Islet of Langerhans (tissue), 1 donor: ENCODE results near the gene GAPDH.
"Not testable (repeated sequence)": the region's sequence is repeated elsewhere in the genome, so short reads cannot be mapped to it uniquely, and the experiment has no call there.

Source experiments
- FAIRE-seq: peaks from one replicate; lab custom pipeline; 2011; peaks lifted over from hg19 to GRCh38; lab: Jason Lieb, UNC

Gene GAPDH

GRCh38 chr12:6563448-6564050 lies 29.2 kb downstream of the GAPDH start:
- no peak for FAIRE-seq

DNA sequence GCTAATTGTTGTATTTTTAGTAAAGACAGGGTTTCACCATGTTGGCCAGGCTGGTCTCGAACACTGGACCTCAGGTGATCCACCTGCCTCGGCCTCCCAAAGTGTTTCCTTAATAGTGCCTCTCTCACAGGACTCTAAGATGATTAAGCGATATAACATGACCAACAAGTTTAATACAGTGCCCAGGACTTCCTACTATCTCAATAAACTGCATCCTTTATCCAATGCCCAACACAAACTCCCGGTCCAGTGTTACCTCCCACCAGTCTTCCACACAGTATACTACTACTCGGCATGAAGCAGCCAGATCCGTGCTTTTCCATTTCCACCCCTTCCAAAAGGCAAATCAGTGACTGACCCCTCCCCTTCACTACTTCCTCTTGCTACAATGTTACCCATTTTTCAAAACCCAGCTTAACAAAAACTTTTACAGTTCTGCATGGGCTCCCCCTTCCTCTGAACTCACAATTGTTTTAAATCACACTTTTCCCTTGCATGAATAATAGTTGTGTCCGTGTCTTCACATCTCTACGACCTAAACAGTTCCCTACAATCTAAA lies 32.9 kb downstream of the GAPDH start:
- FAIRE-seq = no peak

GRCh38 chr12:6569312-6569711 lies 35.0 kb downstream of the GAPDH start:
- FAIRE-seq = no peak

DNA sequence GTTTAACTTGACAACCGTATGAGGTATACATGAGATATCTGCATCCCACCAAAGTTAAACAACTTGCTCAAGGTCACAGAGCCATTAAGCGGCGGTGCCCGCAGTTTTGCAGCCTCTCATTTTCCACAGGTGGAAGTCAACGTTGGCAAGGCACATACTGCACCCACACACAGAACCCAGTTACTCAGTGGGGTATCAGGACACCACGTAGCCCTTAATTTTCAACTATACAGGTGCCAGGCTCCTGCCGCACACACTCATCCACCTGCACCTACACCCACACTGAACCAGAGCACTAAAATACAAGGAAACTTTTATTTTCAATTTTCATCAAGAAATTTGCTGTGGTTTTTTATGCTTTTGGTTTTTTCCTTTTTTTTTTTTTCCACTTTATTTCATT lies 35.5 kb downstream of the GAPDH start:
- FAIRE-seq = no peak

- FAIRE-seq = no peak
Observed at GRCh38 chr12:6570264-6570887, 36.1 kb downstream of the GAPDH start.

DNA sequence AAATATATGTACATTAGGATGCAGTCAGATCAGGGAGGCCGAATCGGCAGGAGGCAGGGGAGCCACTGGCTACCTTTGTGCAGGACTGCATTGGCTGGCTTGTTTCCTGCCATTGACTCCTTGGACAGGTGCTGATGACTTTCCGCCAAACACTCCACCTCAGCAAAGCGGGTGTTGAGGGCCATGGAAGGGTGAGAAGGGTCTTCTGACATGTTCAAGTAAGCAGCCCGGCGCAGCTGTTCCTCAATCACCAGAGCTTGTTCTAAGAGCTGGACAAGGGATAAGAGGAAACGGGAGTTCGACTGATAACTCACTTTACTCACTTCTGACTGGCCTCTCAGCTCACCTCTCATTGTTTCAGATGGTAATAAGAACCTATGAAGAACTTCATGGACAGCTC lies 38.7 kb downstream of the GAPDH start:
- FAIRE-seq = no peak

DNA sequence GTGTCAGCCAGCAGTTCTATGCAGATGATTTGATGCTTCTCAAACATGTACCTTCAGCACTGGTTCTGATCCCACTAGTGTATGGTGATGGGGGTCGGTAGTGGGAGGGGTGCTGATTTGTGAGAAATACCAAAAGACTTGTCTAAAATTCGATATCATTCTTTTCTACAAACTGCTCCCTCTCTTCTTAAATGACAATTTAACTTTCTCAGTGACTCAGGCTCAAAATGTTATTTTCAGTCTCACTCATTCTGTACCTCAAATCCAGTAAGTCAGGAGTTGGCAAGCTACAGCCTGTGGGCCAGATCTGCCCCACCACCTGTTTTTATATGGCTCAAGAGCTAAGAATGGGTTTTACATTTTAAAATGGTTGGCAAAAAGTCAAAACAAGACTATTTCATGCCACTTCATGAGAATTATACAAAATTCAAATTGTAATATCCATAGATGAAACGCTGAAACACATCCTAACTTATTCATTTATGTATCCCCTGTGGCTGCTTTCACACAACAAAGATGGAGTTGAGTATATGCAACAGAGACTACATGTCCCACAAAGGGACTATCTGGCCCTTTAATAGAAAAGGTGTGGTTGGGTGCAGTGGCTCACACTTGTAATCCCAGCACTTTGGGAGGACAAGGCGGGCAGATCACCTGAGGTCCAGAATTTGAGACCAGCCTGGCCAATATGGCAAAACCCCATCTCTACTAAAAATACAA lies 40.4 kb downstream of the GAPDH start:
- no peak for FAIRE-seq

- FAIRE-seq = no peak
Observed at GRCh38 chr12:6575648-6576047, 41.3 kb downstream of the GAPDH start.

DNA sequence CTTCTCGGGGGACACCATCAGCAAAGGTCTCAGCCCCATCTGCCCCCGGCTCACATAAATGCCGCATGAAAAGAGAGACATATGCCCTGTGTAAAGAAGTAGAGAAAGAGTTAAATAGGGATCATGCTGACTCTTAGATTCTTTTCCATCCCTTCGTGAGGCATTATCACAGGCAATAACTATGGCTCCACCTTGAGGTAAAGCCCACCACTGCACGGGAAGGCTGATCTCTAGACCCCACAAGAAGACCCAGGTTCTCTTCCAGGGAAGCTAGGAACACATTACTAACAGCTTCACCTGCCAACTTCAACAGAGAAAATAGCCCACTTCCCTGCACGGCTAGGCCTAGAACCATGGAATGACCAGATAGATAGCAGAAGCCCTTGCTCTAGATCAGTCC lies 47.9 kb downstream of the GAPDH start:
- no peak for FAIRE-seq

GRCh38 chr12:6582959-6583358 lies 48.6 kb downstream of the GAPDH start:
- FAIRE-seq = no peak

DNA sequence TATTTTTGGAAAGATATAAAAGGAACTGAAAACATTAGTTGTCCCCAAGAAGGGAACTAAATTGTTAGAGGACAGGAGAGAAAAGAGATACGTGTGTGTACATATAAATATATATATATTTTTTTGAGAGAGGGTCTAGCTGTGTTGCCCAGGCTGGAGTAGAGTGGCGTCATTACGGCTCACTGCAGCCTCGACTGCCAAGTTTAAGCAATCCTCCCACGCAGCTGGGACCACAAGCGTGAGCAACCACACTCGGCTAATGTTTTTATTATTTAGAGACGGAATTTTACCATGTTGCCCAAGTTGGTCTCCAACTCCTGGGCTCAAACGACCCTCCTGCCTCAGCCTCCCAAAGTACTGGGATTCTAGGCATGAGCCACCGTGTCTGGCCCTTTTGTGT lies 50.0 kb downstream of the GAPDH start:
- FAIRE-seq = peak; percentile 43

GRCh38 chr12:6586569-6586968 lies 52.3 kb downstream of the GAPDH start:
- FAIRE-seq = not testable (repeated sequence)
